ENCODE measurements around the gene CALHM3. TPM values are rescaled to one million over a fixed set of nuclear protein-coding genes. Genes with fewer than 3 reads are reported as not detected.

Gene CALHM3
- total RNA-seq, 3 donors from 2014 or later (not counting 1 experiment from before 2014, with no cell fraction given): not detected

DNA sequence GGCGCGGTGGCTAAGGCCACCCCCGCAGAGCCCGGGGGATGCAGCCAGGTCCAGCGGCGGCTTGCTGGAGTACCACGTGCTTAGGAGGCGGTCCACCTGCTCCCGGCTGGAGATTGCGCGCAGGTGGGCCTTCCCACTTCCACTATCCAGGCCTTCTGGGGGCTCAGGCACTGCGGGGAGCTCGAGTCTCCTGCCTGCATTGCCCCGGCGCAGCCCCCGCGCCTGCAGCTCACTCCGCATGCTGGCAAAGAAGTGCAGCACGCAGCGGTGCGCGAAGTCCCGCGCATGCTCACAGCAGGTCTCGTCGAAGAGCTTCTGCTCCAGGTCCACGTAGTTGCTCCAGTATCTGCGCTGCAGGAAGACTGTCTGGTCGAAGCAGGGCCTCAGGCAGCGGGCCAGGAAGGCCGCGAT lies 5.8 kb downstream of the CALHM3 start:
- Histone ChIP-seq H3K4me1 (ENCODE audit: control insufficient read depth, insufficient read depth, low read length) (peaks cover 54% of the 10 kb centered on the region), H3K9me3 (ENCODE audit: control insufficient read depth, insufficient read depth, low read length) (no peaks in the 10 kb centered on the region), H3K27me3 (ENCODE audit: control insufficient read depth, insufficient read depth, low read length) (no peaks in the 10 kb centered on the region), H3K27ac (ENCODE audit: low read length) (peak overlapping the region; percentile 5), H3K4me3 (ENCODE audit: low read length) (no peak overlapping the region), H3K36me3 (ENCODE audit: control insufficient read depth, insufficient read depth, low read length) (no peaks in the 10 kb centered on the region)
- DNase-seq (no peak), ATAC-seq (no peak)
- intact Hi-C loops (cut with micrococcal nuclease): no loop called here
- 97% methylated on average over 32 of the region's 32 CpGs for WGBS (ENCODE audit: insufficient coverage)
- Mint-ChIP-seq H3K4me1 (peaks cover 34 to 40% of the 10 kb centered on the region in 2 donors), H3K9me3 (no peaks in the 10 kb centered on the region), H3K27ac (peak overlapping the region in 1 of 2 donors; percentile 93), H3K4me3 (no peak overlapping the region), H3K27me3 (ENCODE audit: low read depth in 2 of 2) (no peaks in the 10 kb centered on the region), H3K36me3 (no peaks in the 10 kb centered on the region)
- no peak for TF ChIP-seq CTCF (IDR thresholded peaks at IDR 0.05)

DNA sequence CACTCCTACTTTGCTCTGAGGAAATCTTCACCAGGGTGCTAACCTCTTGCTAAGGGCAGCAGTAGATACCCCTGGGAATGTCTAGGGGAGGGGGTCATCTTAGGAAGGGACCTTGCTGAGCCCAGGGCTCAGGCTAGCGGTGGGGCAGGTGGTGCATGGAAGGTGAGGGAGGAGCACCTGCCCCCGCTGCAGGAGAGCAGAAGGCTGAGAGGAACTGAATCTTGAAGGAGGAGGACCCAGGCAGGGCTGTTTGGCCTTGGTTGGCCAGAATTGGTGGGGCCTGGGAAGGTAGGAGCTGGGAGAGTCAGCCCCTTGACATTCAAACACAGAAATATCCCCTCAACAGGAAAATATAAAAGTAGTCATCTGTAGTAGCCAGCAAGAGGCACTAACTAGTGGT lies 7.0 kb downstream of the CALHM3 start:
- H3K4me3 ChIP-seq (ENCODE audit: low read length): no peak overlapping the region
- H3K4me1 Mint-ChIP-seq: peaks cover 40 to 46% of the 10 kb centered on the region in 2 donors

GRCh38 chr10:103470761-103471653 lies 8.0 kb downstream of the CALHM3 start:
- H3K4me3 Mint-ChIP-seq: peak overlapping the region; percentile 79
- Histone ChIP-seq H3K36me3 (ENCODE audit: control insufficient read depth, insufficient read depth, low read length) (no peaks in the 10 kb centered on the region), H3K4me1 (ENCODE audit: control insufficient read depth, insufficient read depth, low read length) (peaks cover 52% of the 10 kb centered on the region), H3K27me3 (ENCODE audit: control insufficient read depth, insufficient read depth, low read length) (no peaks in the 10 kb centered on the region), H3K9me3 (ENCODE audit: control insufficient read depth, insufficient read depth, low read length) (no peaks in the 10 kb centered on the region), H3K4me3 (ENCODE audit: low read length) (peak overlapping the region; percentile 19), H3K27ac (ENCODE audit: low read length) (peak overlapping the region; percentile 77)
- no peaks in the 10 kb centered on the region for H3K36me3 Mint-ChIP-seq
- ATAC-seq: peak; percentile 87 to 91 (median 90)
- no peak for TF ChIP-seq CTCF (IDR thresholded peaks at IDR 0.05)
- peaks cover 45 to 51% of the 10 kb centered on the region in 2 donors for H3K4me1 Mint-ChIP-seq
- WGBS (ENCODE audit: insufficient coverage): 7% methylated on average over 14 of the region's 14 CpGs
- H3K9me3 Mint-ChIP-seq: no peaks in the 10 kb centered on the region
- no peaks in the 10 kb centered on the region for H3K27me3 Mint-ChIP-seq (ENCODE audit: low read depth in 2 of 2)
- H3K27ac Mint-ChIP-seq: peak overlapping the region; percentile 90 to 93
- peak; percentile 62 to 83 for DNase-seq
- intact Hi-C loops (cut with micrococcal nuclease): no loop called here

More for the DNA sequence above, 7.0 kb downstream of the CALHM3 start:
- Mint-ChIP-seq H3K36me3 (no peaks in the 10 kb centered on the region), H3K27ac (peak overlapping the region; percentile 90 to 93), H3K27me3 (ENCODE audit: low read depth in 2 of 2) (no peaks in the 10 kb centered on the region), H3K9me3 (no peaks in the 10 kb centered on the region), H3K4me3 (peak overlapping the region; percentile 79)
- H3K9me3 ChIP-seq (ENCODE audit: control insufficient read depth, insufficient read depth, low read length): no peaks in the 10 kb centered on the region
- ATAC-seq (no peak), DNase-seq (no peak)
- TF ChIP-seq CTCF (IDR thresholded peaks at IDR 0.05): no peak
- peak overlapping the region; percentile 77 for H3K27ac ChIP-seq (ENCODE audit: low read length)
- WGBS (ENCODE audit: insufficient coverage): 34% methylated on average over 2 of the region's 2 CpGs
- no peaks in the 10 kb centered on the region for H3K36me3 ChIP-seq (ENCODE audit: control insufficient read depth, insufficient read depth, low read length)
- peaks cover 54% of the 10 kb centered on the region for H3K4me1 ChIP-seq (ENCODE audit: control insufficient read depth, insufficient read depth, low read length)
- no peaks in the 10 kb centered on the region for H3K27me3 ChIP-seq (ENCODE audit: control insufficient read depth, insufficient read depth, low read length)
- intact Hi-C loops (cut with micrococcal nuclease): no loop called here

Data from natural killer cell (primary cell).